Tibial nerve (tissue), 4 donors: ENCODE measurements around the gene ARMC12.

Experiments used
- CTCF ChIP-seq, 5 experiments: fragments of 200-600 bp in 3 of 5; fragments of 450-650 bp in 2 of 5; sonication (generic) in 3 of 5; IDR thresholded peaks; one replicate each; pipeline ENCODE4 v1.5.1; 2016 to 2019; ENCODE audit warnings: antibody characterized with exemption in 5 of 5, mild to moderate bottlenecking in 3 of 5, moderate library complexity in 2 of 5
- EP300 ChIP-seq, 2 donors: sonication (generic); formaldehyde crosslinking; IDR thresholded peaks; one replicate each; pipeline ENCODE4 v1.6.1; 2017; ENCODE audit warnings: antibody characterized with exemption in 2 of 2, mild to moderate bottlenecking in 1 of 2
- POLR2A ChIP-seq, 2 donors: fragments of 450-650 bp; IDR thresholded peaks; one replicate each; pipeline ENCODE4 v1.6.1; 2017; ENCODE audit warnings: antibody characterized with exemption in 2 of 2, mild to moderate bottlenecking in 2 of 2, moderate library complexity in 2 of 2

GRCh38 chr6:35717449-35718374, 19.1 kb upstream of the ARMC12 start:
- TF ChIP-seq POLR2A (IDR thresholded peaks at IDR 0.05) (no peak), EP300 (IDR thresholded peaks at IDR 0.05) (no peak), CTCF (IDR thresholded peaks at IDR 0.05) (no peak)
